Subcutaneous abdominal adipose tissue (tissue), 5 donors: ENCODE measurements around the gene RSRC2.
"Not testable (repeated sequence)": the region's sequence is repeated elsewhere in the genome, so short reads cannot be mapped to it uniquely, and the experiment has no call there.

Experiments used
- H3K27ac ChIP-seq: one replicate; pipeline ENCODE4 v1.7.0; 2013; ENCODE audit warnings: low read depth, mild to moderate bottlenecking, inconsistent platforms, low read length, moderate library complexity
- H3K27me3 ChIP-seq, 5 donors: one replicate each; pipeline ENCODE4 v1.7.0; 2013; ENCODE audit warnings: low read length in 5 of 5, inconsistent platforms in 1 of 5; ENCODE audit not compliant: control insufficient read depth in 5 of 5, insufficient read depth in 4 of 5
- H3K36me3 ChIP-seq, 5 donors: one replicate each; pipeline ENCODE4 v1.7.0; 2013; ENCODE audit warnings: low read length in 5 of 5; ENCODE audit not compliant: control insufficient read depth in 5 of 5, insufficient read depth in 5 of 5
- H3K4me1 ChIP-seq, 5 donors: one replicate each; pipeline ENCODE4 v1.7.0; 2013; ENCODE audit warnings: low read length in 5 of 5, mild to moderate bottlenecking in 3 of 5, moderate library complexity in 1 of 5; ENCODE audit not compliant: control insufficient read depth in 5 of 5, insufficient read depth in 5 of 5
- H3K4me3 ChIP-seq, 5 donors: one replicate each; pipeline ENCODE4 v1.7.0; 2013; ENCODE audit warnings: low read length in 5 of 5, low read depth in 1 of 5
- H3K9ac ChIP-seq, 5 donors: one replicate each; pipeline ENCODE4 v1.7.0; 2013; ENCODE audit warnings: low read length in 5 of 5, mild to moderate bottlenecking in 4 of 5, moderate library complexity in 3 of 5
- H3K9me3 ChIP-seq, 5 donors: one replicate each; pipeline ENCODE4 v1.7.0; 2013; ENCODE audit warnings: low read length in 5 of 5; ENCODE audit not compliant: control insufficient read depth in 5 of 5
- donor health status: healthy.
- donor health status: healthy.
- donor health status: healthy.
- donor health status: healthy.
- donor health status: healthy.

Gene RSRC2

DNA sequence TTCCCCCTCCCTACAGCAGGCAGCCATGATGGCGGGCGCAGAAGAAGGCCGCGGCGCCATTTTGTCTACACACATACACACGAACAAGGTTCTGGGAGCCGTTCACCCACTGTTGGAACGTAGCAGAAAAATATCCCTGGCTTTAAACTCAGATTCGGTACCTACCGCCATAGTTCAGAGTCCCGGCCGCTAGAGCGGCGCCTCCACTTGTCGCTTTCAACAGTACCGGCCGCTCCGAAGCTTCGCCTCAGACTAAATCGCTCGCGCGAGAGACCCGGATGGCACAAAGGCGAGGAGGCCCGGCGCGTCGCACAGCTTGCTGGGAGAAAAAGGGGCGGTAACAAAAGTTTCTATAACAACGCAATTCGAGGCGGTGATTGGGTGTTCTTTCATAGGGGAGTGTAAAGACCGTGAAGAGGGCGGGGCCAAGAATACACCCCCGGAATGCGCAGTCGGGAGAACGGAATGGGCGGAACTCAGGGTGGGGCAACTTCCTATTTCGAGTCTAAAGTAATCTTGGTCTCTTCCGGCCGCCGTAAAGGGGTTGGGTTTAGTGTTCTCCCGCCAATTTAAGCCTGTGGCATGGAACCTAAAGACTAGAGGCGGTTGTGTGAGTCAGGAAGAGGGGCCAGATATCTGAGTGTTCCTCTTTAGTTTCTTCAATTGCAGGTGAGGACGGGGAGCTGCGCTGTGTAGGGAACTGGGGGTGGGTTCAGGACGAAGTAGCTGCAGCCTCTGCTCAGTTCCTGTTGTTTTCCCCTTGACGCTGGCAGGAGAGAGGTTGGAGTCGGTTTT is at the start of gene RSRC2, which contains the start of gene KNTC1:
TSS of gene RSRC2 (minus strand) at position 254 of the 795 bp plus-strand sequence. CDS start at position 171, 83 bp downstream.
TSS of gene KNTC1 (plus strand) at position 567 of the 795 bp plus-strand sequence. CDS start 2,815 bp downstream, outside the sequence.
- Histone ChIP-seq H3K36me3 (peaks cover 2 to 9% (median 4%) of the 10 kb centered on the region in 5 donors), H3K4me3 (peak within 1 kb of the TSS; percentile 90 to 99 (median 94)), H3K27ac (peak within 1 kb of the TSS; percentile 100), H3K4me1 (peaks cover 7 to 45% (median 40%) of the 10 kb centered on the region in 5 donors), H3K9ac (peak within 1 kb of the TSS; percentile 98 to 100 (median 99)), H3K9me3 (no peaks in the 10 kb centered on the region), H3K27me3 (no peaks in the 10 kb centered on the region)

- Histone ChIP-seq H3K9ac (no peak overlapping the region), H3K27ac (no peak overlapping the region), H3K4me1 (no peaks in the 10 kb centered on the region), H3K9me3 (no peaks in the 10 kb centered on the region), H3K36me3 (peaks cover 14 to 51% (median 23%) of the 10 kb centered on the region in 5 donors), H3K27me3 (no peaks in the 10 kb centered on the region), H3K4me3 (no peak overlapping the region)
Observed at GRCh38 chr12:122571821-122572220, 45.1 kb upstream of the RSRC2 start.

DNA sequence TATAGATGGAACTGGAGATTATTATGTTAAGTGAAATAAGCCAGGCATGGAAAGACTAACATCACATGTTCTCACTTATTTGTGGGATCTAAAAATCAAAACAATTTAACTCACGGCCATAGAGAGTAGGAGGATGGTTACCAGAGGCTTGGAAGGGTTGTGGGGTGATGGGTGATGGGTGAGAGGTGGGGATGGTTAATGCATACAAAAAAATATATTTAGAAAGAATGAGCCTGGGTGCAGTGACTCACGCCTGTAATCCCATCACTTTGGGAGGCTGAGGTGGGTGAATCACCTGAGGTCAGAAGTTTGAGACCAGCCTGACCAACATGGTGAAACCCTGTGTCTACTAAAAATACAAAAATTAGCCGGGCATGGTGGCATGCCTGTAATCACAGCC is 43.3 kb upstream of the RSRC2 start:
- not testable (repeated sequence) for H3K27ac ChIP-seq, H3K9me3 ChIP-seq, H3K4me1 ChIP-seq, H3K4me3 ChIP-seq, H3K9ac ChIP-seq, H3K27me3 ChIP-seq
- H3K36me3 ChIP-seq, result peaks cover 10 to 40% (median 16%) of the 10 kb centered on the region in 5 donors

- Histone ChIP-seq H3K27me3 (no peaks in the 10 kb centered on the region), H3K4me1 (no peaks in the 10 kb centered on the region), H3K9me3 (no peaks in the 10 kb centered on the region), H3K36me3 (peaks cover 5 to 33% (median 13%) of the 10 kb centered on the region in 5 donors), H3K4me3 (no peak overlapping the region), H3K9ac (no peak overlapping the region), H3K27ac (no peak overlapping the region)
Observed at GRCh38 chr12:122569288-122569687, 42.6 kb upstream of the RSRC2 start.

GRCh38 chr12:122566816-122567215 is 40.1 kb upstream of the RSRC2 start:
- H3K4me3 ChIP-seq, H3K4me1 ChIP-seq, H3K9me3 ChIP-seq, H3K27ac ChIP-seq, H3K27me3 ChIP-seq, H3K9ac ChIP-seq: not testable (repeated sequence)
- peaks cover 0 to 24% (median 5%) of the 10 kb centered on the region in 5 donors for H3K36me3 ChIP-seq

DNA sequence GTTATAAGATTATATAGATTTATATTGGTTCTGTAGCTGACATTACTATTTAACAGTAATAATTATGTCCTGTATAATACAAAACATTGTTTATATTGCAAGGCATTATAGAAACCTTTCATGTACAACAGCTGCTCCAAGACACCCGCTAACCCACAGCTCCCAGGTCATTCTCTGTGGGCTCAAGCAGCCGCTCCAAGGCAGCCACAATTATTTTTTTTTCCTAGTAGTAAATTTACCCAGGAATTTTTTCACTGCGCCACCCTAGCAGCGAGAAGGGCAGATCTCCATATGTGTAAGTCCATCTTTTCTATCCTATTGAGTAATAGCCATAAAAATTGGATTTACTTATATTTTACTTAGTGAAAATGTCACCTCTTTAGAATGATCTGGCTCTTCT is 36.6 kb upstream of the RSRC2 start:
- no peak overlapping the region for H3K9ac ChIP-seq
- peaks cover 0 to 8% (median 0%) of the 10 kb centered on the region in 5 donors for H3K36me3 ChIP-seq
- H3K4me3 ChIP-seq, result no peak overlapping the region
- H3K4me1 ChIP-seq, result no peaks in the 10 kb centered on the region
- no peaks in the 10 kb centered on the region for H3K9me3 ChIP-seq
- H3K27ac ChIP-seq, result no peak overlapping the region
- no peaks in the 10 kb centered on the region for H3K27me3 ChIP-seq

DNA sequence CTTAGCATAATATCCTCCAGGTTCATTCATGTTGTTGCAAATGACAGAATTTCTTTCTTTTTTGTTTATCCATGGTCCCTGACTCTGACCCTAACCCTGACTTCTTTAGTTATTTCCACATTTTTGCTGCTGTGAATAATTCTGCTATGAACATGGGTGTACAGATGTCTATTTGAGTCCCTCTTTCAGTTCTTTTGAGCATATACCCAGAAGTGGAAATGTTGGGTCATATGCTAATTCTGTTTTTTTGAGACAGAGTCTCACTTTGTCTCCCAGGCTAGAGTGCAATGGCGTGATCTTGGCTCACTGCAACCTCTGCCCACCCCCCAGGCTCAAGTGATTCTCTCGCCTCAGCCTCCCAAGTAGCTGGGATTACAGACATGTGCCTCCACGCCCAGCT is 33.4 kb upstream of the RSRC2 start:
- no peak overlapping the region for H3K4me3 ChIP-seq
- no peak overlapping the region for H3K27ac ChIP-seq
- H3K36me3 ChIP-seq, result peaks cover 4 to 12% (median 6%) of the 10 kb centered on the region in 5 donors
- H3K27me3 ChIP-seq, result no peaks in the 10 kb centered on the region
- no peaks in the 10 kb centered on the region for H3K4me1 ChIP-seq
- H3K9me3 ChIP-seq, result no peaks in the 10 kb centered on the region
- H3K9ac ChIP-seq, result no peak overlapping the region

DNA sequence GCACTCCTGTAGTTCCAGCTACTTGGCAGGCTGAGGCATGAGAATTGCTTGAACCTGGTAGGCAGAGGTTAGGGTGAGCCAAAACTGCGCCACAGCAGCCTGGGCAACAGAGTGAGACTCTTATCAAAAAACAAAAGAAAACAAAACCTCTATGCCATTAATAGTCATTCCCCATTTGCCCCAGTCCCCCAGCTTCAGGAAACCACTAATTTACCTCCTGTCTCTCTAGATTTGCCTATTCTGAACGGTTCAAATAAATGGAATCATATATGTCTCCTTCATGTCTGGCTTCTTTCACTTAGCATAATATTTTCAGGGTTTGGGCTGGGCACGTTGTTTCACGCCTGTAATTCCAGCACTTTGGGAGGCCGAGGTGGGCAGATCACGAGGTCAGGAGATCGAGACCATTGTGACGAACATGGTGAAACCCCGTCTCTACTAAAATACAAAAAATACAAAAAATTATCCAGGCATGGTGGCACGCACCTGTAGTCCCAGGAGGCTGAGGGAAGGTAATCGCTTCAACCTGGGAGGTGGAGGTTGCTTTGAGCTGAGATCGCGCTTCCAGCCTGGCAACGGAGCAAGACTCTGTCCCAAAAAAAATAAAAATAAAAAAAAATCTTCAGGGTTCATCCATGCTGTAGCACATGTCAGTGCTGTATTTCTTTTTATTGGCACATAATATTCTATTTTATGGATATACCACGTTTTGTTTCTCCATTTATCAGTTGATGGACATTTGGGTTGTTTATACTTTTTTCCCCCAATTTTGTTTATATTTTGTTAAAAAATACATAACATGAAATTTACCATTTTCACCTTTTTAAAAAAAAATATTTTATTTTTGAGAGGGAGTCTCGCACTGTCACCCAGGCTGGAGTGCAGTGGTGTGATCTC is 32.3 kb upstream of the RSRC2 start:
- peaks cover 4 to 17% (median 6%) of the 10 kb centered on the region in 5 donors for H3K36me3 ChIP-seq
- H3K4me3 ChIP-seq, result no peak overlapping the region
- H3K4me1 ChIP-seq, result no peaks in the 10 kb centered on the region
- H3K27me3 ChIP-seq, result no peaks in the 10 kb centered on the region
- no peaks in the 10 kb centered on the region for H3K9me3 ChIP-seq
- H3K9ac ChIP-seq, result no peak overlapping the region
- no peak overlapping the region for H3K27ac ChIP-seq

DNA sequence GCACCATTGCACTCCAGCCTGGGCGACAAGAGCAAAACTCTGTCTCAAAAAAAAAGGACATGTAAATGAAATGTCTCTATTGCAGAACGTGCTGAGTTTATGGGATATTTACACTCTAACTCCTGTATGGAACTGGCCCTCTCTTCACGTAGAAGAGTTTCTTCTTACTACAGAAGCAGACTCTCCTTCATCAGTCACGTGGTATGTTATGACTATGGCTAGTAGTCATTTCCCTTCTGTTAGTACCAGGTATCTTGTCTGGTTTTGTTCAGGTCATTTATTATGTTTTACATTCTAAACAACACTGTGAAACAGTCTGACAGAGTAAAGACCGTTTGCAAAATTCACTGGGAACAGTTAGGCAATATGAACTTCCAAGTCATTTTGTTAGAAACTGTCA is 20.6 kb upstream of the RSRC2 start:
- Histone ChIP-seq H3K9ac (no peak overlapping the region), H3K4me1 (no peaks in the 10 kb centered on the region), H3K27ac (no peak overlapping the region), H3K36me3 (peaks cover 4 to 39% (median 24%) of the 10 kb centered on the region in 5 donors), H3K9me3 (no peaks in the 10 kb centered on the region), H3K27me3 (no peaks in the 10 kb centered on the region), H3K4me3 (no peak overlapping the region)

DNA sequence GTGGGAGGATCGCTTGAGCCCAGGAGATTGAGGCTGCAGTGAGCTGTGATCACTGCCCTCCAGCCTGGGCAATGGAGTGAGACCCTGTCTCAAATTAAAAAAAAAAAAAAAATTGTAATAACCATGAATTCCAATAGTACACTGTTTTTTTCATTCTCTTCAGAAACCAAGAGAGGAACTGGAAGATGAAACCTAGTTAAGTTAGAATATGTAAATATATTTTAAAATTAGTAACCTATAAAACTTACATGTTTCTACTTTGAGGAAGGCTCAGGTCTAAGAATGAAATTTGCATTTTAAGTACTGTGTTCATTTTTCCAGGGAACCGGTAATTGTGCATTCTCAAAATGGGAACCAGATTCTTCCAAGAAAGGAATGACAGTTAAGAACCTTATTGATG is 19.1 kb upstream of the RSRC2 start:
- no peaks in the 10 kb centered on the region for H3K9me3 ChIP-seq
- no peak overlapping the region for H3K27ac ChIP-seq
- H3K36me3 ChIP-seq, result peaks cover 0 to 29% (median 17%) of the 10 kb centered on the region in 5 donors
- no peaks in the 10 kb centered on the region for H3K4me1 ChIP-seq
- no peak overlapping the region for H3K4me3 ChIP-seq
- no peaks in the 10 kb centered on the region for H3K27me3 ChIP-seq
- no peak overlapping the region for H3K9ac ChIP-seq
